PFSK-1 (cell line): Measurements from ENCODE around the gene DOCK9.

Experiments
- FOXP2 ChIP-seq: optimal IDR thresholded peaks from 2 replicates; pipeline ENCODE3; 2011; ENCODE audit warnings: borderline replicate concordance, control low read depth, inconsistent platforms; ENCODE audit not compliant: insufficient read depth; ENCODE audit errors: extremely low read length, extremely low read depth
- POLR2AphosphoS5 ChIP-seq: IDR thresholded peaks from 2 replicates; pipeline ENCODE4 v1.6.1; 2012; ENCODE audit warnings: low read depth, mild to moderate bottlenecking, control low read depth, low read length, moderate library complexity
- REST ChIP-seq, 2 experiments: IDR thresholded peaks; 2 replicates each; pipeline versions ENCODE4 v1.6.1 to v1.8.0; 2011 to 2012; ENCODE audit warnings: low read depth in 2 of 2, low read length in 2 of 2, control low read depth in 1 of 2, inconsistent platforms in 1 of 2, mild to moderate bottlenecking in 1 of 2, moderate library complexity in 1 of 2; ENCODE audit not compliant: insufficient read depth in 1 of 2
- SIN3A ChIP-seq: IDR thresholded peaks from 2 replicates; pipeline ENCODE4 v1.6.1; 2012; ENCODE audit warnings: mild to moderate bottlenecking, low read length, moderate library complexity, borderline replicate concordance; ENCODE audit not compliant: insufficient read depth
- TAF1 ChIP-seq: IDR thresholded peaks from 2 replicates; pipeline ENCODE4 v1.6.1; 2012; ENCODE audit warnings: low read length, control low read depth, borderline replicate concordance; ENCODE audit not compliant: insufficient read depth

DNA sequence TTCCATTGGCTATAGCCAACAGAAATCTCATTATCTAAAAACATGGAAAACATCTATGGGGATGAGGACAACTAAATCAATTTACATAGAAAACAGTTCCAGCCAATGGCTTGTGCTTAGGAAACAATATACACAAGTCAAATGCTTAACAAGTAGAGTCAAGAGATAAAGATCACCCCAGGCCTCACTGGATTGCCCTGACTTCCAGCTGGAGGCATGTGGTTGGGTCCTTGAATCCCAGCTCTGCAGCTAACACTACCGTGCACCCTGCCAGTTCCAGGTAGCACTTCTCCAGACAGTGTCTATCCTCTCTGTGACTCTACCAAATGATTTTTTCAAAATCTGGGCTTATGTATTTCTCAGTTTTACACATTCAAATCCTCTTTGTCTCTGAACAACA lies 80.2 kb downstream of the DOCK9 start:
- no peak for TF ChIP-seq SIN3A
- TF ChIP-seq POLR2AphosphoS5 = no peak
- no peak for TF ChIP-seq REST (IDR thresholded peaks at IDR 0.05; ENCODE audit: insufficient read depth in 1 of 2, low read depth in 2 of 2, low read length in 2 of 2)
- TF ChIP-seq TAF1 = no peak
- TF ChIP-seq FOXP2 = no peak
